Activated effector memory CD4-positive, alpha-beta T cell treated with anti-CD3 and anti-CD28 coated beads, Interleukin-2, amount 50 U/mL, for 16 hours (primary cell): Measurements from ENCODE around the gene CADPS2.
"Not testable (repeated sequence)": the region's sequence is repeated elsewhere in the genome, so short reads cannot be mapped to it uniquely, and the experiment has no call there.

Experiments used
- DNase-seq: peaks from one replicate; pipeline ENCODE4 v3.0.0-alpha.2; 2020

CADPS2 gene

DNA sequence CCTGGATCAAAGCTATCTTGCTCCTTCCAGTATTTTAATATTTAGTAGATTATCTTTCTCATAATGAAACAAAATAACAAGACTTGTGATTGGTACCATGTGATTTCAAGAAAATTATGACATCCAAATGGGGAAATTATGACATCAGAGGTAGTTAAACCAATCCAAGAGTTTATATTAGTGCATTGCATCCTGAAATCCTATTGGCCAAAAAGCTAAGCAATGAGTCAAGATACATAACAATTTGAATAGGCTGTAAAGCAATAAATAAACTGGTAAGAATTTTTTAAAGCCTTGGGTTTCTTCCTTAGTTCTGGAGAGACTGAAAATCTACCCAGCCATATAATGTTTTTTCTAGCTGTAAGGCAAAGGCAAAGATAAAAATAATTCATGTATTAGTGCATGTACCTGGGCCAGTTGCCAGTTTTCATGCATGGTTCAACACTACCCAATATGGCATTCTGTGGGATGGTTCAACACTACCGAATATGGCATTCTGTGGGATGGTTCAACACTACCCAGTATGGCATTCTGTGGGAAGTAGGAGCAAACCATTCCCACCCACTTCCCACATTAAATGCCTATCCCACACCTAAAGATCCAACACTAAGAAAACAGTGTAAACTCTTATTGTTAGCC, 183.3 kb downstream of the CADPS2 start, which contains the start of gene RNF148:
Gene RNF148 (minus strand): TSS at position 51 of the 639 bp plus-strand sequence. CDS start 172 bp downstream, outside the sequence.
- no peak for DNase-seq

DNA sequence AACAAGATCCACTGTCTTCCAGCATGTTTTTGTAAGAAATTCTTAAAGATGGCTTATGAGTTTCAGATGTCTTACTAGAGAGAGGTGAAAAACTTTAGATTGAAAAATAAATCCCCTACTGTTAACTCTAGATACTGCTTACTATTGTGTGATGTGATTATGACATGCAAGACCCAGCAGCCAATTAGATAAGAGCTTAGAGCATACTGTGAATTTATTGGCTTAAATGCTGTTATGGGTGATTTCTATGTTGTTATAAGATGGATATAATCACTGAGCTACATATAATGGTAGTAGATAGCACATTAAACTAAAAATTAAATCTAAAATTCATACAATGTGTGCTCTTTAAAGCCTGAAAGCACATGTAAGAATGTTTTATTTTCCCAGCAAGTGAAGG, 187.2 kb downstream of the CADPS2 start, which contains the start of gene RNF133:
Gene RNF133 (minus strand): TSS at position 101 of the 400 bp plus-strand sequence. CDS start 199 bp downstream, outside the sequence.
- no peak for DNase-seq

DNA sequence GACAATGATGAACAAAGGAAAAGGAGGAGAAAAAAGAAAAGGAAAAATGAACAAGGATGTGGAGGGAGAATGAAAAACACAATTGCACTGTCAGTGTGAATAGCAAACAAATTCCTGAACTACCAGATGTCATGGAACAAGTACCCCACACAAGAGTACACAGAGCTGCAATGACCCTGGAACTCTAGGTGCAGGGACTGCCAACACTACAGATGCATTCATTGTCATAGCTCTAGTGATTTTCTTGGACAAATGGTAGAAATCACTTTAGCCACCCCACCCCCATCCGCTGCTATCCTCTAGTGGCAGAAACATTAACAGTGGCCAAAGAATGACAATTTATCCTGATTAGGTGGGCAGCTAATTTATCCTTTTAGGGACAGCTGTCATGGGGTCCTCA, 190.4 kb downstream of the CADPS2 start:
- no peak for DNase-seq

DNA sequence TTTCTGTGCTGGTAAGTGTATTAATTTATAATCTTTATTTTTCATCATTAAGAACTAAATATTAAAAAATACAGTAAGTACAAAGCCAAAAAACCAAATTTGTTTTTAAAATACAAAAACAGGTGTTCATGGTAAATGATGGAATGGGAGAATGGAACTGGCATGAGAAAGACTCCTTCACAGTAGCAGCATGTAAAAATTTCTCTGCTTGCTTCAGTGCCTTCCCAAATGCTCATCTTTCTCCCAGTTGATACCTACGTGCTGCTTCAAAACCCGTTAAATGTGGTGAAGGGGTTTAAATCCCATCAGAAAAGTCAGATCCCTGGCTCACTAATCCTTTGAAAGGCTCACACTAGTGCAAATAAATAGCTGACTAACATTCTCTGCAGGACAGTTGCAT, 191.6 kb downstream of the CADPS2 start:
- DNase-seq = no peak

DNA sequence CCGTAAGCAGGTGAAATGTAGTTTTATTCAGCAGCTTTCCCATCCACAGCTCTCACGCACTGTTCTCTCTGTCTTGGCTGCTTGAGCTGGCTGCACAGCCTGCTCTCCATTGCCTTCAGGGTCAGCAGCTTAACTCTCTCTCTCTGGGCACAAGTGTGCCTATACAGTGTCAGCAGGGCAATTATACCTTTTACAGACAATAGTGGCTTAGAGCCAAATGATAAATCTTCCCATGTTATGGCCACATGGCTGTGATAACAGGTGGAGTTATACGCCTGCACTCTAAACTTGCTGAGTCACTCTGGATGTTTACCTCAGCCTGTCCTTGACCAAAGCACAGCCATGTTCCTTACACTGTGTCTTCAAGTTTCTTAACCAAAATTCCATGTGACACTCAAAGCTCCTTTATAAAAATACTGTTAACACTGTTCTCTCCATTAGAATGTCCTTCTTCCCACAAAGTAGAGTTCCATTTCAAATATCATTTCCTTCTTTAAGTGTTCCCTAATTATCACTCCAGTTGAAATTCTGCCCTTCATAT, 193.4 kb downstream of the CADPS2 start:
- DNase-seq = no peak

DNA sequence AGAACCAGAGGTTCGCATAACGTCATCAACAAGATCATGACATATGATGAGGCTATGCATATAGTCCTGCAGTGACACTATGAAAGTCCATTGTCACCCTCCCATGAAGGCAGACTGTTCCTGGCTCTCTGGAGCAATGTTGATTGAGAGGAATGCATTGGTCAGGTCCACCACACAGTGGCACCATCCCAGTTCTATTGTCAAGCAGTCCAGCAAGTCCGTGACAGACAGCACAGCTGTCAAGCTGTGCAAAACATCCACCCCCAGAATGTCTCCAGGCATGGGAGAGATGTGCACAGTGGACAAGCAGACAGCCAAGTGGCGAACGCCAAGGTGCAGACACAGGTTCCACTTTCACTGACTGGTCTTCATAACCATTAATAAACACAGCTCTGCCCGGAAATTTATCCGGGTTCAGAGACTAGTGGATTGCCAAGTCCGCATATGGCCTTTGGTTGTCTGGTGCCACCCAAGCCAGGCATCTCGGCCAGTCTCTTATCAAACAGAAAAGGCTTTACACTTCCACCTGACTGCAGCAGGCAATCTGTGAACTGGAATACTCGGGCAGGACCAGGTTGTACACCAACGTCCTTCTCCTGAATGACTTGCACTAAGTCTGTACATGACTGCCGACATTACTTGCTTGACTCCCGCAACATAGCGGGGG, 194.6 kb downstream of the CADPS2 start:
- DNase-seq = no peak

DNA sequence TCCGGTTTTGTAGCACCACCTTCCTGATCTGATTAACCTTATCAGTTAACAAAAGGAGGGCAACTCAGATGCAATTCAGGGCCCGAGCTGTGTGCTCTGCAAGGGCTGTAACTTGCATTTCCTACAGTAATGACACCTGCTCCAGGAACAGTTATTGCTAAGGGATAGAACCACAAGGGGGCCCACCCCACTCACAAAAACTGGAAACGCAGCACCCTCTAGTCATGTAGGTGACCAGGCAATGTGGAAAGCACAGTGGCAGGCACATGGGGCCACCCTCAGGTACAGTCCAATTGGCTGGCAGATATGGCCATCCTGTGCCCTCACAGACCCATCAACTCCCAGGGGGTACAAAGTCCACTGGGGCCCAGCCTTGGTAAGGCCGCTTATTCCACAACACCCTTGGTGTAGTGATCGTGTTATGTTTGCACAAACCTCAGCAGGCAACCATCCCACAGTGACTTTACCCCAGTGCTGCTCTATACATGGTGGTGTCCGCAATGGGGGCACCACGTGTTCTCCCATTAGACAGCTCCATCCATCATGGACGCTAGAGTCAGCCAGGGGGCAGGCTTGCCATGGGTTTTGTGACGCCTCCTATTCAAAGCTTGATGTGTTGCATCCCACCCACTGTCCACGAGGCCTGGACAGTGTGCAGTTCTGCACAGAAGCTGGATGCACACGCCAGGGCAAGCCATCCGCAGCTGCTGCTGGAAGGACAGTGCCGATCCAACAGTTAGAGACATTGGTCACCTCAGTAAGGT, 196.7 kb downstream of the CADPS2 start:
- DNase-seq = no peak

DNA sequence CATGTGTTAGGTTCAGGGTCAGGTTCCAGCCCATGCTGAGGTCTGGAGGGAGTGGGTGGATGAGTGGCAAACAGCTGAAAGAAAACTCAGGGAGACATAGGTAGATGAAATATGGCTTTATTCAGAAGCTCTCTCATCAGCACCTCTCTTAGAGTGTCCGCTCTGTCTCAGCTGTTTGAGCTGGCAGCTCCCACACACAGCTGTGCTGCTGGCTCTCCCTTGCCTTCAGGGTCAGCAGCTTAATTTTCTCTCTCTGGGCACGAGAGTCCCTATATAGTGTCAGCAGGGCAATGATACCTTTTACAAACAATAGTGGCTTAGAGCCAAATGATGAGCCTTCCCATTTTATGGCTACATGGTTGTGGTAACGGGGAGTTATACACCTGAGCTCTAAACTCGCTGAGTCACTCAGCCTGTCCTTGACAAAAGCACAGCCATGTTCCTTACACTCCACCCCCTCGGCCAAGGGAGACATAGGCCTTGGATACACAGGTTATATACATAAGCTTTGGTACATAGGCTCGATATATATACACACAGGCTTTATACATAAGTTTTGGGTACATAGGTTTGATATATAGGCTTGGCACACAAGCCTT, 197.8 kb downstream of the CADPS2 start:
- no peak for DNase-seq

DNA sequence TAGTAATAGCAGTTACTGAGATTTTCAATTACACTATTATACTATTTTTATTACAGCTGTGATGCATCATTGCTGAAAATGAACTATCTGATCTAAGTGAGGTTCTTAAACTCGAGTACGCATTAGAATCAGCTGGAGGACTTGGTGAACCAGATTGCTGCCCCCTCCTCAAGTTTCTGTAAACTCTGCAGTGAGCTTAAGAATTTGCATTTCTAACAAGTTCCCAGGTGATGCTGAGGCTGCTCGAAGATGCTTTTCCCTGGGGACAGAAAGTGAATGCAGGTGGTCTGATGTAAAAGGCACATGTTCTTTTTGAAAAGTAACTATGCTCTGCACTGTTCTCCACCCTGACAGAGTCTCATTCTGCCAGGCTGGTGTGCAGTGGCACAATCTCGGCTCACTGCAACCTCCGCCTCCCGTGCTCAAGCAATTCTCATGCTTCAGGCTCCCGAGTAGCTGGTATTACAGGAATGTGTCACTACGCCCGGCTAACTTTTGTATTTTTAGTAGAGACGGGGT, 199.8 kb downstream of the CADPS2 start:
- no peak for DNase-seq

DNA sequence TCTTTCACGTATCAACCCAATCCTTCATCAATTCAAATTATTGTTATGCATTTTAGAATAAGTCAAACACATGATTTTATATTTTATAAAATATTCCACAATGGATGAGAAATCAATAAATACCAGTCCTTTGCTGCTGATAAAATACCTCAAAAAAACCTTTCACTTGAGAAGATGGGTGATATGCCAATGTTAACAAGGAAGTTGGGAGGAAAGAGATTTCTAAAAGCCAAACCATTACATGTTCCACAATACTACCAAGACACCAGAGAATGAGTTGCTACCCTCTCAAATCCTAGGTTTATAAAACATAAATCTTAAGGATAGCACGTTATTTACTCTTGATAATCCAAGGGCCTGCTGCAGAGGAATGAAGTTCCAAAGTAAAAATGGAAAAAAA, 201.8 kb downstream of the CADPS2 start:
- DNase-seq = no peak

DNA sequence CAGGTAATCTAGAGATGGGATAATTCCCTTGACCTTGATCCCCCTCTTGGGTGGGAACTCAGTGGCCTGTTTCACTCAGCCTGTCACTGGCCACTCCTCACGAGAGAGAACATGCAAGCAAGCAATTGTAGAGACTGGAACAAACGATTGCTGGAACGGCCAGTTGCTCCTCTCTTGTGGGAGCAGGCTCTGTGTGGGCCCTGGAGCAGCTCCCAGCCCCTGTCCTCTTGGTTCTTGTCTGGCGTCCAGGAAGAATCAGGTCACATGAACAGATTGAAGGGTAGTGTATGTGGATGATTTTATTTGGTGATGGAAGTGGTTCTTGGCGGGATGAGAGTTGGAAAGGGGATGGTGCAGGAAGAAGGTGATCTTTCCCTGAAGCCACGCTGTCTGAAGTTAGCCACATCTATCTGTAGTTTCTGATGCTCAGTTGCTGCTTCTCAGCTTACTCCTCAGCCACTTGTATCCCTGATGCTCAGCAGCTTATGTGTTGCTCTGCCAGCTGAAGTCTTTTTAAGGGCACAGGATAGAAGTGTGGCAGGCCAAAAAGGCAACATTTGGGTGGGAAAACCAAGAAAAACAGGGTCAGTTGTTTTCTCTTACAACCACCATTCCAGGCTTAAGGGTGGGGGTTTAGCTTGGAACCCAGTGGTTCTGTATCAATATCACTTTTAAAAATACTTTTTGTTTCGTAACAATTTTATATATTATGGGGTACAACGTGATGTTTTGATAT, 203.3 kb downstream of the CADPS2 start:
- no peak for DNase-seq

DNA sequence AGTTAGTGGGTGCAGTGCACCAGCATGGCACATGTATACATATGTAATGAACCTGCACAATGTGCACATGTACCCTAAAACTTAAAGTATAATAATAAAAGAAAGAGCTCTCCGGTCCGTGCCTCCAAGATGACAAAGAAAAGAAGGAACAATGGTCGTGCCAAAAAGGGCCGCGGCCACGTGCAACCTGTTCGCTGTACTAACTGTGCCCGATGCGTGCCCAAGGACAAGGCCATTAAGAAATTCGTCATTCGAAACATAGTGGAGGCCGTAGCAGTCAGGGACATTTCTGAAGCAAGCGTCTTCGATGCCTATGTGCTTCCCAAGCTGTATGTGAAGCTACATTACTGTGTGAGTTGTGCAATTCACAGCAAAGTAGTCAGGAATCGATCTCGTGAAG, 205.1 kb downstream of the CADPS2 start:
- not testable (repeated sequence) for DNase-seq

DNA sequence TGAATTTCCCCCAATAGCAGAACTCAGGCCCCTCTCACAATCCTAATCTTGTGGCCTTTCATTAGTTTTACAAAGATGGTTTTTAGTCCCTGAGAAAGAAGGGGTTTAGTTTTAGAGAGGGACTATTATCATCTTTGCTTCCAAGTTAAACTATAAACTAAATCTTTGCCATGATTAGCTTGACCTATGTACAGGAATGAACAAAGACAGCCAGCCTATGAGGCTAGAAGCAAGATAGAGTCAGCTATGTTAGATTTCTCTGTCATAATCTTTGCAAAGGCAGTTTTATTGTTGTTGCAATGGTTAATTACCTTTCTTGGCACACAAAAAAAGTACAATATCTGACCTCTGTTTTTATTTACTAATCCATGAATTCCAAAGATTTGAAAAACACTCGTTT, 206.4 kb downstream of the CADPS2 start:
- DNase-seq = no peak

DNA sequence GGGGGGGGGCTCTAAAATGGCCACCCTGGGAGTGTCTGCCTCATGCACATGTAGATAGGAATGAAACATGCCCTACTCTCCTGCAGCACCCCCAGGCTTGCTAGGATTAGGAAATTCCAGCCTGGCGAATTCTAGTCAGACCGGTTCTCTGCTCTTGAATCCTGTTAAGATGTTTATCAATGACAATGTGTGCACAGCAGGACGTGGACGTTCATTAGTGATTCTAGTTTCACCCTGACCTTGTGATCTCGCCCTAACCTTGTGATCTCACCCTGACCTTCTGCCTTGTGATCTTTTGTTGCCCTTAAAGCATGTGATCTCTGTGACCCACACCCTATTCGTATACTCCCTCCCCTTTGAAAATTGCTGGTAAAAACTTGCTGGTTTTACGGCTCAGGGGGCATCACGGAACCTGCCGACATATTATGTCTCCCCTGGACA, 207.0 kb downstream of the CADPS2 start:
- not testable (repeated sequence) for DNase-seq

DNA sequence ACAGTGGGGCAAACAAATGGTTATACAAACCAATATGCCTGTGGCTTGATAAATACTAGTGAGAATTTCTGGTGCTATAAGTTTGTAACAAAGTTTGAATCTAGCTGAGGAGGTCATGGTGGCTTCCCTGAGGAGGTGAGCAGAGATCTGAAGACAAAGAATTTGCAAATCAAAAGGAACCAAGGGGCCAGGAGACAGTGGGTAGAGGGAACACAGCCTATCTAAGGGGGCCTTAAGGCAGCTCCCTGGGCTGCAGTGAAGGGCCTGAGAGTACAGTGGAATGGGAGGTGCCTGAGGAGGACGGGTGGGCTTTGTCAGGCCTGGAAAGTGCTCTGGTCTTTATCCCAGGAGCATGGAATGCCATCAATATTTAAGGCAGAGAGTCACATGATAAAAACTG, 209.1 kb downstream of the CADPS2 start:
- DNase-seq = no peak

DNA sequence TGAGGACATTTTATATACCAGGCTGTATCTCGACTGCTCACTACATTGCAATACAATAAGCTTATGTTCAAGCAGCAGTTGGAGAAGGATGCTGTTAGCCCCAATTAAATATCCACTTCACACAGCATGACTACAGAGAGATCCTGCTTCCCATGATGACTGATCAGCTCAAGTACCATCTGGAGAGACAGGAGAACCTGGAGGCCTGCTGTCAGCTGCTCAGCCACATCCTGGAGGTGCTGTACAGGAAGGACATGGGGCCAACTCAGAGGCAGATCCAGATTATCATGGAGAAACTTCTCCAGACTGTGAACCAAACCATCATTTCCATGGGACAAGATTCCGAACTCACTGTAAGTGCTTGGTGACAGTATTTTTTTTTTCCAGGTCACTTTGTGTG, 209.8 kb downstream of the CADPS2 start:
- no peak for DNase-seq

DNA sequence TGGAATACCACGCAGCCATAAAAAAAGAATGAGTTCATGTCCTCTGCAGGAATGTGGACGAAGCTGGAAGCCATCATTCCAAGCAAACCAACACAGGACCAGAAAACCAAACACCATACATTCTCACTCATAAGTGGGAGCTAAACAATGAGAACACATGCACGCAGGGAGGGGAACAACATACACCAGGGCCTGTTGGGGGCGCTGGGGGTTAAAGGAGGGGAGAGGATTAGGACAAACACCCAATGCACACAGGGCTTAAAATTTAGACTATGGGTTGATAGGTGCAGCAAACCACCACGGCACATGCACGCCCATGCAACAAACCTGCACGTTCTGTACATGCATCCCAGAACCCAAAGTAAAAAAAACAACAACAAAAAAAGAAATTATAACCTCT, 210.6 kb downstream of the CADPS2 start:
- no peak for DNase-seq

DNA sequence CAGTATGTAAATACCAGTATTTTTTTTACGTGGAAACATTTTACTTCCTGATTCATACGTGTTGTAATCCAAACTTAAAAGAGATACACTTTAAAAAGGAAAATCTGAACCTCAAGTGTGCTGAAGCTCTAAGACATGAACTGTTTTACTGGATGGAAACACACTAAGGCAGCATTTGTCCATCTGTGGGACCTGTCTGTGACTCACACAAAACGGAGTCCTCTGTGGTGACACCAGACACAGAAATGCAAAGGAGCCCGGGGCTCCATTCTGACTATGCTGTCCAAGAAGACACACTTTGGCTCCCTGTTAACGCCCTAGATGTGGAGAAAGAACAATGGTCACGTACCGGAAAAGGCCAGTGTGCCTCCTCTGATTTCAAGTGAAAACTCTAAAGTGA, 211.2 kb downstream of the CADPS2 start:
- no peak for DNase-seq

DNA sequence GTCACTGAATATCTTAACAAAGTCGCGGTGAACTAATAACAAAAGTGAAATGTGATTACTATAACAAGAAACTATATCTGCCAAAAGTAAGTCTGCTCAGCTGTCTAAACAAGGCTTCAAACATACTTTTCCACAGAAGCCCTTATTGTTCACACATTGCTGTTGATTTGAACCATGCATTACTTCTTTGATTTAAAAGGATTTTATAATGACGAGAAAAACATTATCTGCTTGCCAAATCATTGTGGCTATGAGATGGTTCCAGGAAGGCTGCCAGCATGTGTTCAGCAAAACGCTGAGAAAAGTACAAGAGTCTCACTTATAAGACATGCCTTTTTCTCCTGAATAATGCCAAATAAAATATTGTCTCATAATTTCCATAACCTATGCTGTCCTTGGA, 211.8 kb downstream of the CADPS2 start:
- DNase-seq = no peak

DNA sequence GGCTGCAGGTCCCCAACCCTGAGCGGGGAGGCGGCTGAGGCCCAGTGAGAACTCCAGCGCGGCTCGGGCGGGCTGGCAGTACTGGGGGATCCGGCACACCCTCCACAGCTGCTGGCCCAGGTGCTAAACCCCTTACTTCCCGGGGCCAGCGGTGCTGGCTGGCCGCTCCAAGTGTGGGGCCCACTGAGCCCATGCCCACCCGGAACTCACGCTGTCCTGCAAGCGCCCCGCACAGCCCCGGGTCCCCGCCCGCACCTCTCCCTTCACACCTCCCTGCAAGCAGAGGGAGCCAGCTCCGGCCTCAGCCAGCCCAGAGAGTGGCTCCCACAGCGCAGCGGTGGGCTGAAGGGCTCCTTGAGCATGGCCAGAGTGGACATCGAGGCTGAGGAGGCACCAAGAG, 212.3 kb downstream of the CADPS2 start:
- no peak for DNase-seq

DNA sequence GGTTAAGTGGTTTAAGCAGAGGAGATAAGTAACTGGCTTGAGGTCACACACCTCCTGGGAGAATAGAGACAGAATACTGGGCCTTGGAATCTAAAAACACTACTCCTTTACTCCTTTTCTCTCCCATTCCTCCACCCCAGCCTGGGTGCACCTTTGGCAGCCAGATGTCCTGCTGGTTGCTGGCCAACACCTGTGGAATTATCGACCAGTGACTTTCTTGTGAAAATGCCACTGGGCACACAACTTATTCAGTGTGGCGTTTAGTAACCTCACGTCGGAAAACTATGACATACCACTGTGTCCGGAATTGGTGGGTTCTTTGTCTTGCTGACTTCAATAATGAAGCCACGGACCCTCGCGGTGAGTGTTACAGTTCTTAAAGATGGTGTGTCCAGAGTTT, 213.7 kb downstream of the CADPS2 start:
- no peak for DNase-seq

DNA sequence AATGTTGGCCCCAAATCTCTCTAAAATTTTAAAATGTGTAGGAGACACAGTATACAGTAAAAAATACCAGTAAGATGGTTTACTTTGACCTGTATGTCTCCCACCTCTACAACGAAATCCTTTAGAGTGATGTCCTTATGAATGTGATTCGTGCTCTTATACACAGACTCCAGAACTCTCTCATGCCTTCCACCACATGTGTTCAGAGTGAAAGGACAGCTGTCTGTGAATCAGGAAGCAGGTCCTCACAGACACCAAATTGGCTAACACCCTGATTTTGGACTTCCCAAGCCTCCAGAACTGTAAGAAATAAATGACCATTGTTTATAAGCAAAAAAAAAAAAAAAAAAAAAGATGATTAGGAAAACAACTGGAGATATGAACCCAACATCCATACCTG, 222.5 kb downstream of the CADPS2 start:
- no peak for DNase-seq
